Lower leg skin (tissue), 3 donors: ENCODE measurements around the gene OR52K2.

Experiments
- CTCF ChIP-seq, 3 donors: fragments of 450-650 bp; IDR thresholded peaks; one replicate each; pipeline ENCODE4 v1.5.1; 2016; ENCODE audit warnings: antibody characterized with exemption in 3 of 3, mild to moderate bottlenecking in 3 of 3, moderate library complexity in 2 of 3
- POLR2A ChIP-seq, 2 donors: fragments of 450-650 bp; IDR thresholded peaks; one replicate each; pipeline ENCODE4 v1.6.1; 2016 to 2017; ENCODE audit warnings: antibody characterized with exemption in 2 of 2, mild to moderate bottlenecking in 1 of 2, moderate library complexity in 1 of 2

GRCh38 chr11:4495986-4496385, 46.9 kb downstream of the OR52K2 start:
- no peak for TF ChIP-seq CTCF (IDR thresholded peaks at IDR 0.05)
- TF ChIP-seq POLR2A (IDR thresholded peaks at IDR 0.05) = no peak
